ENCODE data around the gene CYP1A1.

DNA sequence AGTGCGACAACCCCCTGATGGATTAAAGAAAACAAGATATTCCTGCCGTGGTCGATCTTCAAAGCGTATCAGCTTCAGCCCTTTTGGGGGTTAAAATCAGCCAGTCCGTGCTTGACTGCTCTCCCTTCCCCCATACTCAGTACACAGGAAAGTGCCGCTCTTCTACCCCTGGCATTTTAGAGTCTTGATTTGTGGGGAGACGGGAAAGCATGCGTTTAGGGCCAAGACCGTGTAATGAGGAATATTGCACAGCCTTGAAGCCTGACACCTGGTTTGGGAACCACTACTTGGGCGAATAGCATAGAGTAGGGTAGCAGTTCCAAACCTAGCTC is 29.0 kb downstream of the CYP1A1 start:
- TF ChIP-seq POLR2A (IDR thresholded peaks at IDR 0.05; ENCODE audit: low read length) = no peak
- TF ChIP-seq GATA1 (IDR thresholded peaks at IDR 0.05; ENCODE audit: low read depth, low read length) = no peak

Measured in erythroblast (primary cell).